H1 (cell line): ENCODE results near the gene PDCD2. TPM values are rescaled to one million over a fixed set of nuclear protein-coding genes. Genes with fewer than 3 reads are reported as not detected.
A peak's percentile ranks its signal among the peaks of the same experiment; 100 is the strongest.

Experiments
- CTCF ChIA-PET: fragments of 300-600 bp; sonication (Branson Sonifier 250); formaldehyde crosslinking; loops from one replicate; lab custom pipeline; 2021; ENCODE audit not compliant: partially characterized antibody; lab: Charles Lee
- POLR2A ChIA-PET: fragments of 300-600 bp; sonication (Branson Sonifier 250); formaldehyde crosslinking; loops from one replicate; lab custom pipeline; 2021; ENCODE audit warnings: inconsistent platforms; ENCODE audit not compliant: partially characterized antibody; lab: Charles Lee
- DNase-seq, 2 experiments: peaks; one replicate each; pipeline versions ENCODE4 v3.0.0 to v3.0.0-alpha.2; 2010 to 2022; ENCODE audit warnings: low spot score in 2 of 2, low read depth in 1 of 2, mixed read lengths in 1 of 2
- FAIRE-seq: peaks from 2 replicates; lab custom pipeline; 2011; peaks lifted over from hg19 to GRCh38; lab: Jason Lieb, UNC
- H2AFZ ChIP-seq: 2 replicates; pipeline ENCODE4 v1.8.1; 2012; ENCODE audit warnings: low read length, inconsistent platforms
- H2AK5ac ChIP-seq: 2 replicates; pipeline ENCODE4 v1.6.1; 2013; ENCODE audit warnings: low read depth, low read length
- H2BK120ac ChIP-seq: replicated peaks from 2 replicates; pipeline ENCODE3; 2013; ENCODE audit warnings: low read depth, low read length, inconsistent platforms
- H2BK12ac ChIP-seq: 2 replicates; pipeline ENCODE4 v1.6.1; 2013; ENCODE audit warnings: low read depth, low read length
- H2BK15ac ChIP-seq: 2 replicates; pipeline ENCODE4 v1.6.1; 2013; ENCODE audit warnings: low read length
- H2BK20ac ChIP-seq: 2 replicates; pipeline ENCODE4 v1.6.1; 2013; ENCODE audit warnings: low read length
- H2BK5ac ChIP-seq: 2 replicates; pipeline ENCODE4 v1.6.1; 2013; ENCODE audit warnings: low read depth, low read length
- H3K14ac ChIP-seq: 2 replicates; pipeline ENCODE4 v1.6.1; 2013; ENCODE audit warnings: inconsistent platforms; ENCODE audit not compliant: insufficient read length
- H3K18ac ChIP-seq: 2 replicates; pipeline ENCODE4 v1.6.1; 2013; ENCODE audit warnings: low read length; ENCODE audit errors: extremely low read depth
- H3K23ac ChIP-seq: 2 replicates; pipeline ENCODE4 v1.6.1; 2013; ENCODE audit warnings: inconsistent platforms; ENCODE audit not compliant: insufficient read length
- H3K23me2 ChIP-seq: 2 replicates; pipeline ENCODE4 v1.6.1; 2013; ENCODE audit warnings: low read depth, low read length
- H3K27ac ChIP-seq: 2 replicates; pipeline ENCODE4 v1.6.1; 2011; ENCODE audit warnings: low read depth, low read length, inconsistent platforms
- H3K27me3 ChIP-seq, 4 experiments: replicated peaks in 1 of 4; 1 replicate in 1 of 4; 2 replicates in 3 of 4; pipeline versions ENCODE4 v1.6.1 to v1.8.1; 2011 to 2013; ENCODE audit warnings: low read length in 3 of 4, mild to moderate bottlenecking in 3 of 4, inconsistent platforms in 2 of 4, mixed read lengths in 2 of 4, moderate library complexity in 1 of 4; ENCODE audit not compliant: control insufficient read depth in 3 of 4, insufficient read depth in 3 of 4; ENCODE audit errors: extremely low read depth in 1 of 4
- H3K36me3 ChIP-seq, 4 experiments: 2 replicates each; pipeline versions ENCODE4 v1.6.1 to v1.8.1; 2011 to 2013; ENCODE audit warnings: mild to moderate bottlenecking in 4 of 4, low read length in 3 of 4, moderate library complexity in 2 of 4, control low read depth in 1 of 4, inconsistent platforms in 1 of 4; ENCODE audit not compliant: insufficient read depth in 4 of 4, control insufficient read depth in 2 of 4
- H3K4ac ChIP-seq: replicated peaks from 2 replicates; pipeline ENCODE3; 2013; ENCODE audit warnings: low read length, low read depth, mixed read lengths, inconsistent platforms; ENCODE audit not compliant: insufficient read length
- H3K4me1 ChIP-seq, 4 experiments: replicated peaks in 1 of 4; 1 replicate in 1 of 4; 2 replicates in 3 of 4; pipeline versions ENCODE4 v1.6.1 to v1.8.1; 2011 to 2013; ENCODE audit warnings: low read length in 3 of 4, inconsistent platforms in 2 of 4, mixed read lengths in 1 of 4; ENCODE audit not compliant: insufficient read depth in 4 of 4, control insufficient read depth in 3 of 4
- H3K4me2 ChIP-seq, 2 experiments: 2 replicates each; pipeline versions ENCODE4 v1.6.1 to v1.8.1; 2011 to 2013; ENCODE audit warnings: low read depth in 2 of 2, low read length in 2 of 2, control low read depth in 1 of 2, inconsistent platforms in 1 of 2, mild to moderate bottlenecking in 1 of 2; ENCODE audit not compliant: insufficient read depth in 1 of 2
- H3K4me3 ChIP-seq, 4 experiments: fragments of 200-600, 300-600 bp in 1 of 4; sonication (generic), shearing (Covaris generic), sonication (Bioruptor Twin) in 1 of 4; 2 replicates each; pipeline versions ENCODE4 v1.5.1 to v1.8.1; 2011 to 2016; ENCODE audit warnings: low read length in 4 of 4, low read depth in 3 of 4, control low read depth in 2 of 4, inconsistent platforms in 2 of 4, mild to moderate bottlenecking in 2 of 4, mixed read lengths in 1 of 4, moderate library complexity in 1 of 4; ENCODE audit not compliant: insufficient read depth in 2 of 4; ENCODE audit errors: extremely low read depth in 1 of 4
- H3K56ac ChIP-seq: replicated peaks from 2 replicates; pipeline ENCODE3; 2013; ENCODE audit warnings: low read depth, mild to moderate bottlenecking, mixed read lengths, low read length, inconsistent platforms; ENCODE audit not compliant: insufficient read length
- H3K79me1 ChIP-seq: 2 replicates; pipeline ENCODE4 v1.6.1; 2013; ENCODE audit warnings: low read depth, low read length, control low read depth
- H3K79me2 ChIP-seq, 2 experiments: 2 replicates each; pipeline versions ENCODE4 v1.6.1 to v1.8.1; 2012 to 2013; ENCODE audit warnings: low read length in 2 of 2, mild to moderate bottlenecking in 2 of 2, inconsistent platforms in 1 of 2; ENCODE audit not compliant: insufficient read depth in 2 of 2, control insufficient read depth in 1 of 2
- H3K9ac ChIP-seq, 4 experiments: replicated peaks in 1 of 4; 1 replicate in 1 of 4; 2 replicates in 3 of 4; pipeline versions ENCODE4 v1.6.1 to v1.8.1; 2011 to 2013; ENCODE audit warnings: low read depth in 3 of 4, low read length in 3 of 4, control low read depth in 2 of 4, mild to moderate bottlenecking in 2 of 4, moderate library complexity in 2 of 4, inconsistent platforms in 1 of 4; ENCODE audit errors: extremely low read depth in 1 of 4
- H3K9me3 ChIP-seq, 2 experiments: 2 replicates each; pipeline versions ENCODE4 v1.6.1 to v1.8.1; 2012 to 2013; ENCODE audit warnings: mild to moderate bottlenecking in 2 of 2, moderate library complexity in 2 of 2, control low read depth in 1 of 2, inconsistent platforms in 1 of 2, low read depth in 1 of 2, low read length in 1 of 2, mixed read lengths in 1 of 2; ENCODE audit not compliant: insufficient read depth in 2 of 2
- H4K20me1 ChIP-seq, 2 experiments: replicated peaks in 1 of 2; 2 replicates each; pipeline versions ENCODE3 to v1.8.1; 2011 to 2013; ENCODE audit warnings: inconsistent platforms in 2 of 2, low read length in 2 of 2, mild to moderate bottlenecking in 1 of 2; ENCODE audit not compliant: insufficient read depth in 2 of 2, control insufficient read depth in 1 of 2
- H4K5ac ChIP-seq: 2 replicates; pipeline ENCODE4 v1.6.1; 2013; ENCODE audit warnings: low read length, low read depth, mixed read lengths, inconsistent platforms; ENCODE audit not compliant: insufficient read length
- H4K8ac ChIP-seq: 2 replicates; pipeline ENCODE4 v1.8.0; 2013; ENCODE audit warnings: mild to moderate bottlenecking, moderate library complexity, low read length, inconsistent platforms; ENCODE audit not compliant: insufficient read depth; ENCODE audit errors: extremely low read depth
- H4K91ac ChIP-seq: replicated peaks from 2 replicates; pipeline ENCODE3; 2013; ENCODE audit warnings: low read length, mixed read lengths, inconsistent platforms; ENCODE audit not compliant: insufficient read length
- RAD21 ChIP-seq, 2 experiments: IDR thresholded peaks in 1 of 2; conservative IDR thresholded peaks in 1 of 2; 2 replicates each; pipeline ENCODE4 v1.6.1; 2011; ENCODE audit warnings: low read depth in 2 of 2, low read length in 2 of 2, improper control_type of control experiment in 1 of 2, inconsistent platforms in 1 of 2, mild to moderate bottlenecking in 1 of 2, moderate library complexity in 1 of 2
- SIX5 ChIP-seq: IDR thresholded peaks from 2 replicates; pipeline ENCODE4 v1.6.1; 2011; ENCODE audit warnings: mild to moderate bottlenecking, low read depth, low read length
- WGBS, 2 experiments: shearing (Covaris generic) in 1 of 2; methylation state at CpG; one replicate each; pipeline versions ENCODE4 v1.1.6 to v1.1.7; 2013 to 2015; ENCODE audit warnings: low lambda C conversion rate in 2 of 2, mixed read lengths in 2 of 2, inconsistent platforms in 1 of 2, low coverage in 1 of 2, missing lambda C conversion rate in 1 of 2; ENCODE audit not compliant: insufficient replicate concordance in 2 of 2, insufficient coverage in 1 of 2, insufficient read length in 1 of 2; ENCODE audit errors: extremely low coverage in 1 of 2, missing lambda C conversion rate in 1 of 2; 5-methylcytosine and 5-hydroxymethylcytosine counted together
- polyA plus RNA-seq, 7 experiments: library from polyadenylated mRNA; depleted of rRNA in 3 of 7; stranded (reverse) in 5 of 7; unstranded in 2 of 7; fragments of >200 nt in 5 of 7; fragments of 200-250 nt in 2 of 7; gene quantifications; 1 replicate in 5 of 7; 2 replicates in 1 of 7; 4 replicates in 1 of 7; pipeline versions ENCODE4 v1.2.1 to v1.2.3, GENCODE V29; 2011 to 2013; ENCODE audit warnings: missing spikeins in 2 of 7, mixed read lengths in 2 of 7
- total RNA-seq: library from RNA; stranded (reverse); fragmentation: NEBNext Ultra II Directional; extraction: Animal tissue kit (Norgen Biotek cat#: 25700); gene quantifications from 2 replicates; pipeline ENCODE4 v1.2.1, GENCODE V29; 2021
- TF ChIP-seq, protein P1 (sequence below), 3 experiments: IDR thresholded peaks; 1 replicate in 2 of 3; 2 replicates in 1 of 3; pipeline versions ENCODE4 v1.5.1 to v1.6.1; 2011; ENCODE audit warnings: low read length in 3 of 3, mild to moderate bottlenecking in 3 of 3, inconsistent platforms in 2 of 3, low read depth in 1 of 3, moderate library complexity in 1 of 3; ENCODE audit not compliant: insufficient read depth in 1 of 3; ENCODE audit errors: control extremely low read depth in 1 of 3

PDCD2 gene
- total and polyA plus RNA-seq, 2 of the 8 experiments (the other 6 are each of a cell fraction or from before 2014, with no cell fraction given): 74.1 to 116 TPM

DNA sequence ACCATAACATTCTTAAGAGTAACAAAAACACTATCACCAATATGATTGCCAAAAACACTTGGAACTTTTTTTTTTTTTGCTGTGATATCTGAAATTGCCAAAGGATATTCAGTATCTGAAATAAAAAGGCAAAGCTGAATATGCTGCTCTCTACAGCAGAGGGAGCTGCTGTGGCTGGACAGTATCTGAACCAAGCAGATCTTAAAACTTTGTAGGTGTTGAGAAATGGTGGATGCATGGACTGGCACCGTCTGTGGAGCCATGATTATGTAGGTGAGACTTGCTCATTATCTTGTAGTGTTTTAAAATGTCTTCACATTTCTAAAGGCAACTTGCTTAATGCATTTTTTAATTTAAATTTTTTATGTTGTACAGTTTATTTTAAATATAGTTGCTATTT is 9.2 kb downstream of the PDCD2 start:
- Histone ChIP-seq H3K9me3 (no peaks in the 10 kb centered on the region), H4K91ac (no peak overlapping the region)
- TF ChIP-seq RAD21 (IDR thresholded peaks at IDR 0.05 in 1 of 2, conservative IDR thresholded peaks at IDR 0.05 in 1 of 2; ENCODE audit: low read depth in 2 of 2, low read length in 2 of 2): peak; percentile 48 to 60
- TF ChIP-seq, protein P1, sequence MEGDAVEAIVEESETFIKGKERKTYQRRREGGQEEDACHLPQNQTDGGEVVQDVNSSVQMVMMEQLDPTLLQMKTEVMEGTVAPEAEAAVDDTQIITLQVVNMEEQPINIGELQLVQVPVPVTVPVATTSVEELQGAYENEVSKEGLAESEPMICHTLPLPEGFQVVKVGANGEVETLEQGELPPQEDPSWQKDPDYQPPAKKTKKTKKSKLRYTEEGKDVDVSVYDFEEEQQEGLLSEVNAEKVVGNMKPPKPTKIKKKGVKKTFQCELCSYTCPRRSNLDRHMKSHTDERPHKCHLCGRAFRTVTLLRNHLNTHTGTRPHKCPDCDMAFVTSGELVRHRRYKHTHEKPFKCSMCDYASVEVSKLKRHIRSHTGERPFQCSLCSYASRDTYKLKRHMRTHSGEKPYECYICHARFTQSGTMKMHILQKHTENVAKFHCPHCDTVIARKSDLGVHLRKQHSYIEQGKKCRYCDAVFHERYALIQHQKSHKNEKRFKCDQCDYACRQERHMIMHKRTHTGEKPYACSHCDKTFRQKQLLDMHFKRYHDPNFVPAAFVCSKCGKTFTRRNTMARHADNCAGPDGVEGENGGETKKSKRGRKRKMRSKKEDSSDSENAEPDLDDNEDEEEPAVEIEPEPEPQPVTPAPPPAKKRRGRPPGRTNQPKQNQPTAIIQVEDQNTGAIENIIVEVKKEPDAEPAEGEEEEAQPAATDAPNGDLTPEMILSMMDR (IDR thresholded peaks at IDR 0.05; ENCODE audit: control extremely low read depth in 1 of 3, insufficient read depth in 1 of 3, low read depth in 1 of 3, low read length in 3 of 3): peak in 2 of 3 experiments; percentile 38 to 50; a peak in 3 of 4 replicates
- no peak for TF ChIP-seq SIX5
- TF ChIP-seq, all 59 proteins: peak for 2
- H3K23me2 ChIP-seq: no peaks in the 10 kb centered on the region
- H3K4ac ChIP-seq: no peak overlapping the region
- no peaks in the 10 kb centered on the region for H3K79me2 ChIP-seq
- H2AK5ac ChIP-seq: no peak overlapping the region
- no peak overlapping the region for H4K5ac ChIP-seq
- no peak overlapping the region for H2AFZ ChIP-seq
- H3K79me1 ChIP-seq: no peaks in the 10 kb centered on the region
- no peak overlapping the region for H3K9ac ChIP-seq
- no peak overlapping the region for H2BK120ac ChIP-seq
- H3K4me1 ChIP-seq: no peaks in the 10 kb centered on the region
- no peak overlapping the region for H3K56ac ChIP-seq
- H3K14ac ChIP-seq: no peak overlapping the region
- no peak overlapping the region for H2BK20ac ChIP-seq
- no peak overlapping the region for H3K23ac ChIP-seq
- FAIRE-seq: no peak
- H4K20me1 ChIP-seq: peaks cover 0 to 3% of the 10 kb centered on the region in 2 experiments
- no peak overlapping the region for H2BK12ac ChIP-seq
- no peak overlapping the region for H4K8ac ChIP-seq
- ChIA-PET POLR2A (interaction anchor here (0.8 to 2.8 kb wide), 7 partner anchors 9 to 31 kb away, joined by 3 to 15 read pairs (median 4); partner anchors contain the start of gene PDCD2), CTCF (interaction anchor here (0.6 to 2.4 kb wide), 10 partner anchors 9 to 1417 kb away, joined by 3 to 9 read pairs (median 4); partner anchors contain the start of gene PDCD2)
- H3K4me2 ChIP-seq: no peak overlapping the region
- WGBS, 2 experiments: 84% methylated on average over 1 of the region's 1 CpG; no CpG with 5 or more reads in 1 of the 2 experiments
- H3K4me3 ChIP-seq: no peak overlapping the region
- no peak overlapping the region for H3K27ac ChIP-seq
- H2BK5ac ChIP-seq: no peak overlapping the region
- H3K36me3 ChIP-seq: peaks cover under 1 to 72% (median 23%) of the 10 kb centered on the region in 4 experiments; a peak in 7 of 8 replicates
- H3K18ac ChIP-seq: no peak overlapping the region
- DNase-seq: no peak
- H2BK15ac ChIP-seq: no peak overlapping the region
- no peaks in the 10 kb centered on the region for H3K27me3 ChIP-seq
